ENCODE measurements around the gene SCAPER.

The SCAPER gene

GRCh38 chr15:76345583-76345879 lies 559.6 kb downstream of the SCAPER start:
- TF ChIP-seq GATA1 (IDR thresholded peaks at IDR 0.05; ENCODE audit: low read depth, low read length) (no peak), POLR2A (IDR thresholded peaks at IDR 0.05; ENCODE audit: low read length) (no peak)
- DNase-seq: no peak

GRCh38 chr15:76344893-76345582 lies 560.1 kb downstream of the SCAPER start:
- TF ChIP-seq GATA1 (IDR thresholded peaks at IDR 0.05; ENCODE audit: low read depth, low read length): no peak
- TF ChIP-seq POLR2A (IDR thresholded peaks at IDR 0.05; ENCODE audit: low read length): no peak
- no peak for DNase-seq

- TF ChIP-seq GATA1 (IDR thresholded peaks at IDR 0.05; ENCODE audit: low read depth, low read length) (no peak), POLR2A (IDR thresholded peaks at IDR 0.05; ENCODE audit: low read length) (no peak)
- no peak for DNase-seq
These were observed 561.7 kb downstream of the SCAPER start for GRCh38 chr15:76343313-76343996.

- TF ChIP-seq POLR2A (IDR thresholded peaks at IDR 0.05; ENCODE audit: low read length) (no peak), GATA1 (IDR thresholded peaks at IDR 0.05; ENCODE audit: low read depth, low read length) (no peak)
- peak in 1 of 2 experiments; percentile 16 for DNase-seq
These were observed 562.5 kb downstream of the SCAPER start for GRCh38 chr15:76342382-76343201.

GRCh38 chr15:76342058-76342381 lies 563.1 kb downstream of the SCAPER start:
- TF ChIP-seq POLR2A (IDR thresholded peaks at IDR 0.05; ENCODE audit: low read length) (no peak), GATA1 (IDR thresholded peaks at IDR 0.05; ENCODE audit: low read depth, low read length) (no peak)

GRCh38 chr15:76341366-76342057 lies 563.6 kb downstream of the SCAPER start:
- TF ChIP-seq GATA1 (IDR thresholded peaks at IDR 0.05; ENCODE audit: low read depth, low read length) (no peak), POLR2A (IDR thresholded peaks at IDR 0.05; ENCODE audit: low read length) (no peak)
- DNase-seq: no peak

More at GRCh38 chr15:76342058-76342381, 563.1 kb downstream of the SCAPER start:
- no peak for DNase-seq

GRCh38 chr15:76340803-76341365 lies 564.3 kb downstream of the SCAPER start:
- no peak for TF ChIP-seq POLR2A (IDR thresholded peaks at IDR 0.05; ENCODE audit: low read length)
- no peak for TF ChIP-seq GATA1 (IDR thresholded peaks at IDR 0.05; ENCODE audit: low read depth, low read length)
- DNase-seq: peak; percentile 33 to 35

- DNase-seq: peak; percentile 31 to 38
- no peak for TF ChIP-seq POLR2A (IDR thresholded peaks at IDR 0.05; ENCODE audit: low read length)
- TF ChIP-seq GATA1 (IDR thresholded peaks at IDR 0.05; ENCODE audit: low read depth, low read length): no peak
These were observed 564.8 kb downstream of the SCAPER start for GRCh38 chr15:76340198-76340802.

GRCh38 chr15:76339305-76340197 lies 565.6 kb downstream of the SCAPER start:
- TF ChIP-seq GATA1 (IDR thresholded peaks at IDR 0.05; ENCODE audit: low read depth, low read length) (no peak), POLR2A (IDR thresholded peaks at IDR 0.05; ENCODE audit: low read length) (no peak)
- no peak for DNase-seq

GRCh38 chr15:76338486-76339304 lies 566.4 kb downstream of the SCAPER start:
- no peak for DNase-seq
- TF ChIP-seq POLR2A (IDR thresholded peaks at IDR 0.05; ENCODE audit: low read length) (no peak), GATA1 (IDR thresholded peaks at IDR 0.05; ENCODE audit: low read depth, low read length) (no peak)

- no peak for TF ChIP-seq GATA1 (IDR thresholded peaks at IDR 0.05; ENCODE audit: low read depth, low read length)
- TF ChIP-seq POLR2A (IDR thresholded peaks at IDR 0.05; ENCODE audit: low read length): no peak
- DNase-seq: peak; percentile 16 to 32
These were observed 567.2 kb downstream of the SCAPER start for GRCh38 chr15:76337696-76338485.
